Measurements from ENCODE around the gene PACSIN3.

Gene PACSIN3

GRCh38 chr11:47148270-47148669 lies 38.0 kb downstream of the PACSIN3 start:
- no peak overlapping the region for H3K4me3 ChIP-seq (ENCODE audit: low read depth, low read length, poor library complexity, severe bottlenecking)
- H3K27ac ChIP-seq (ENCODE audit: low read depth, low read length, poor library complexity, severe bottlenecking) = peak overlapping the region; percentile 34
- no peaks in the 10 kb centered on the region for H3K9me3 ChIP-seq (ENCODE audit: low read length)
- no peaks in the 10 kb centered on the region for H3K9me2 ChIP-seq (ENCODE audit: low read depth, low read length)
- peaks cover 40% of the 10 kb centered on the region for H3K4me1 ChIP-seq (ENCODE audit: insufficient read depth, low read length, severe bottlenecking)
- TF ChIP-seq CTCF (IDR thresholded peaks at IDR 0.05; ENCODE audit: low read length) (no peak), EZH2 (IDR thresholded peaks at IDR 0.05; ENCODE audit: borderline replicate concordance, low read length) (no peak)
- H3K27me3 ChIP-seq (ENCODE audit: insufficient read depth, low read length) = no peaks in the 10 kb centered on the region
- H3F3A ChIP-seq (ENCODE audit: insufficient read depth, low read length) = no peaks in the 10 kb centered on the region
- no peaks in the 10 kb centered on the region for H4K20me1 ChIP-seq (ENCODE audit: insufficient read depth, low read length)
- H2AFZ ChIP-seq (ENCODE audit: low read length) = no peak overlapping the region
- no peak overlapping the region for H3K4me2 ChIP-seq (ENCODE audit: low read length)
- no peaks in the 10 kb centered on the region for H3K79me2 ChIP-seq (ENCODE audit: insufficient read depth, low read length)
- H3K9ac ChIP-seq (ENCODE audit: low read length) = no peak overlapping the region
- no peaks in the 10 kb centered on the region for H3K36me3 ChIP-seq (ENCODE audit: insufficient read depth, low read length)

GRCh38 chr11:47147681-47148080 lies 38.6 kb downstream of the PACSIN3 start:
- Histone ChIP-seq H3K9ac (ENCODE audit: low read length) (no peak overlapping the region), H3K4me2 (ENCODE audit: low read length) (no peak overlapping the region), H3K36me3 (ENCODE audit: insufficient read depth, low read length) (peaks cover 3% of the 10 kb centered on the region; the same call in 1 of the 2 replicates), H3F3A (ENCODE audit: insufficient read depth, low read length) (no peaks in the 10 kb centered on the region), H3K4me3 (ENCODE audit: low read depth, low read length, poor library complexity, severe bottlenecking) (no peak overlapping the region), H3K27ac (ENCODE audit: low read depth, low read length, poor library complexity, severe bottlenecking) (peak overlapping the region; percentile 48), H3K79me2 (ENCODE audit: insufficient read depth, low read length) (no peaks in the 10 kb centered on the region), H2AFZ (ENCODE audit: low read length) (no peak overlapping the region), H3K9me3 (ENCODE audit: low read length) (no peaks in the 10 kb centered on the region), H3K4me1 (ENCODE audit: insufficient read depth, low read length, severe bottlenecking) (peaks cover 35% of the 10 kb centered on the region), H3K9me2 (ENCODE audit: low read depth, low read length) (no peaks in the 10 kb centered on the region), H4K20me1 (ENCODE audit: insufficient read depth, low read length) (no peaks in the 10 kb centered on the region), H3K27me3 (ENCODE audit: insufficient read depth, low read length) (no peaks in the 10 kb centered on the region)
- TF ChIP-seq EZH2 (IDR thresholded peaks at IDR 0.05; ENCODE audit: borderline replicate concordance, low read length) (no peak), CTCF (IDR thresholded peaks at IDR 0.05; ENCODE audit: low read length) (no peak)

GRCh38 chr11:47147250-47147649 lies 39.0 kb downstream of the PACSIN3 start:
- peaks cover 4% of the 10 kb centered on the region; the same call in 1 of the 2 replicates for H3K36me3 ChIP-seq (ENCODE audit: insufficient read depth, low read length)
- no peaks in the 10 kb centered on the region for H3K79me2 ChIP-seq (ENCODE audit: insufficient read depth, low read length)
- no peaks in the 10 kb centered on the region for H3K9me2 ChIP-seq (ENCODE audit: low read depth, low read length)
- no peaks in the 10 kb centered on the region for H3F3A ChIP-seq (ENCODE audit: insufficient read depth, low read length)
- no peak overlapping the region for H3K4me3 ChIP-seq (ENCODE audit: low read depth, low read length, poor library complexity, severe bottlenecking)
- no peak overlapping the region for H3K4me2 ChIP-seq (ENCODE audit: low read length)
- peaks cover 30% of the 10 kb centered on the region for H3K4me1 ChIP-seq (ENCODE audit: insufficient read depth, low read length, severe bottlenecking)
- H3K9ac ChIP-seq (ENCODE audit: low read length) = no peak overlapping the region
- TF ChIP-seq EZH2 (IDR thresholded peaks at IDR 0.05; ENCODE audit: borderline replicate concordance, low read length) (no peak), CTCF (IDR thresholded peaks at IDR 0.05; ENCODE audit: low read length) (no peak)
- H2AFZ ChIP-seq (ENCODE audit: low read length) = no peak overlapping the region
- no peaks in the 10 kb centered on the region for H4K20me1 ChIP-seq (ENCODE audit: insufficient read depth, low read length)
- H3K27ac ChIP-seq (ENCODE audit: low read depth, low read length, poor library complexity, severe bottlenecking) = peak overlapping the region; percentile 48
- no peaks in the 10 kb centered on the region for H3K9me3 ChIP-seq (ENCODE audit: low read length)
- no peaks in the 10 kb centered on the region for H3K27me3 ChIP-seq (ENCODE audit: insufficient read depth, low read length)

Measured in OCI-LY1 (cell line).